ENCODE results near the gene FMN2.
"Not testable (repeated sequence)": the region's sequence is repeated elsewhere in the genome, so short reads cannot be mapped to it uniquely, and the experiment has no call there.

Gene FMN2

GRCh38 chr1:240138867-240139266 lies 47.2 kb downstream of the FMN2 start:
- DNase-seq (ENCODE audit: low read depth in 3 of 3) = no peak

DNA sequence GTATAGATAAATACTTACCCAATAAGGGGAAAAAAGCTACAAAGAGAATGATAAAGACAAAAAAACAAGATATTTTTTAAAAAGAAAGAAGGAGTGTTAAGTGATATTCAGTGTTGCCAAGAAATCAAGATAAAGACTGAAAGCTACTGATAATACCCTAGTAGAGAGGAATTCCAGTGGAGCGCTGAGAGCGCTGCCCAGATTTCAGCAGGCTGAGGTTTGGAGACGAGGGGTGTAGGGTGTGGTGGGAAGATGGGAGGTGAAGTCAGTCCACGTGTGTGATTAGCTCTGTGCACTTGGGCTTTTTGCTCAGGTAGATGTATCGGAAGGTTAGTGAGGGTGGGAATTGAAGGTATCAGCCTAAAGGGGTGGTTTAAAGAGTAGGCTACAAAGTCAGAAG lies 47.8 kb downstream of the FMN2 start:
- DNase-seq (ENCODE audit: low read depth in 3 of 3) = no peak

- DNase-seq (ENCODE audit: low read depth in 3 of 3) = no peak
Measured at GRCh38 chr1:240145120-240145519, 53.4 kb downstream of the FMN2 start.

DNA sequence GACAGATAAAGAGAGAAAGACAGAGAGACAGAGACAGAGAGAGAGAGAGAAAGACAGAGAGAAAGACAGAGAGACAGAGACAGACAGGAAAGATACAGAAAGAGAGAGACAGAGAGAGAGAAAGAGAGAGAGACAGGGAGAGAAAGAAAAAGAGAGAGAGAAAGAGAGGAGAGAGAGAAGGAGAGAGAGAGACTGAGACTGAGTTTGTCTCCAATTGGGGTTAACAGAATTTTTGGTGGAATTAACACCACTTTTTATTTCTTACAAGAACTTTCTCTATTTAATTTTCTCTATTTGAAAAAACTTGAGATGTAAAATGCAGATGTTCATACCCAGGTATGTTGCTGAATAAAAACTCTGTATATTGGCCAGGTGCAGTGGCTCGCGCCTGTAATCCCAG lies 56.6 kb downstream of the FMN2 start:
- DNase-seq (ENCODE audit: low read depth in 3 of 3) = no peak

GRCh38 chr1:240149484-240150094 lies 57.9 kb downstream of the FMN2 start:
- no peak for DNase-seq (ENCODE audit: low read depth in 3 of 3)

GRCh38 chr1:240151136-240151735 lies 59.6 kb downstream of the FMN2 start:
- DNase-seq (ENCODE audit: low read depth in 3 of 3) = no peak

DNA sequence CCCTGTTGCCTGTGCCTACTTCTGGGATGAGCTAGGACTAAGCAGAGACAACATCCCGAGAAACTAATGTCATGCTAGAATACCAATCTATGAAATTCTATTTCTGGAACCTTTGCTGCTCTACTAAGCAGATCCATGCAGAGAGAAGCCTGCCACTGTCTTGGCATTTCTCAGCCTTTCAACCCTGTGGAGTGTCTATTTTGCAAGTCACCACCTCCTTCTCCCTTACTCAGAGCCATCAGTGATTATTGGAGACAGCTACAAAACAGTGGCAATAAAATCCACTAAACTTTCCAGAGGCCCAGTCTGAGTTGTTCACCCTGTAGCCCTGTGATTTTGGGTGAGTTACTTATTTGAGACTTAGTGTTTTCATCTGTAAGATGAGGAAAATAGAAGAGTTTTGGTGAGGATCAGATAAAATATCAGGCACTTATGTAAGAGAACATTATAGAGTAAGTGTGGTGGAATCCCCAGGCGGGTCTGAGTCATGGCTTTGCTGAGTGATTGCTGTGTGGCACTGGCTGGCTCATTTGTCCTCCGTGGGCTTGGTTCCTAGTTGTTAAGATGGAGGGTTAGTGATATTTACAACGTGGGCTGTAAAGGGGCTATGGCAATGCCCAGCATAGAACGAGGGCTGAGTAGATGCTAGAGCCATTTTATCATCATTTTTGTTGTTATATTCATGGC lies 61.1 kb downstream of the FMN2 start:
- DNase-seq (ENCODE audit: low read depth in 3 of 3) = no peak

- DNase-seq (ENCODE audit: low read depth in 3 of 3) = no peak
Measured at GRCh38 chr1:240155605-240156004, 63.9 kb downstream of the FMN2 start.

DNA sequence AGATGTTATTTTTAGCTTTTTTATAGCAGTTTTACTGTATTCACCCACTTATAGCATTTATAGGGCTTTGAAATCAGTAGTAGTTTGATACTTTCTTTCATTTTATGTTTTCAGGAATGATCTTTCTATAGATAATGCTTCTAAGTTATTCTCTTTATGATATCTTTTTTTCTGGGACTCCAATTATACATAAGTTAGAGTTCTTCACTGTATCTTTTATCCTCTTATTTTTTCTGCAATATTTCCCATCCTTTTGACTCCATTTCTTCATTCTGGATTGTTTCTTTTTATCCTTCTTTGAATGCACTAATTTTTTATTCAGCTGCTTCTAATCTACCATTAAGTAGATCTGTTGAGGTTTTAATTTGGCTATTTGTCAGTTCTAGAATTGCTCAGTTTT lies 73.1 kb downstream of the FMN2 start:
- DNase-seq (ENCODE audit: low read depth in 3 of 3) = no peak

DNA sequence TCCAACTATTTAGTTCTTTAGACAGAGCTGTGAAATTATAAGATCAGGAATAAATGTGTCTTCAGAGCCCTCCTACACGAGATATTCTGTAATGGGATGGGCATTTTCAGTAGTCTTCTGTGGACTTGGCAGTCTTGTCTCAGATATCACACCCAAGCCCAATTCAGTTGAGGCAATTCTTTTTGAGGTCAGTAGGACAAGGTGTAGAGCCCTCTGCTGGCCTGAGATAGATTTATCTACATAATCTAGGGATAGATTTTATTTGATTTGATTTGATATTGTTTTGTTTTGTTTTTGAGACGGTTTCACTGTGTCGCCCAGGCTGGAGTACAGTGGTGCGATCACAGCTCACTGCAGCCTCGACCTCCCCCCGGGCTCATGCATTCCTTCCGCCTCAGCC lies 77.5 kb downstream of the FMN2 start:
- DNase-seq (ENCODE audit: low read depth in 3 of 3) = no peak

GRCh38 chr1:240170266-240170665 lies 78.6 kb downstream of the FMN2 start:
- DNase-seq (ENCODE audit: low read depth in 3 of 3) = no peak

DNA sequence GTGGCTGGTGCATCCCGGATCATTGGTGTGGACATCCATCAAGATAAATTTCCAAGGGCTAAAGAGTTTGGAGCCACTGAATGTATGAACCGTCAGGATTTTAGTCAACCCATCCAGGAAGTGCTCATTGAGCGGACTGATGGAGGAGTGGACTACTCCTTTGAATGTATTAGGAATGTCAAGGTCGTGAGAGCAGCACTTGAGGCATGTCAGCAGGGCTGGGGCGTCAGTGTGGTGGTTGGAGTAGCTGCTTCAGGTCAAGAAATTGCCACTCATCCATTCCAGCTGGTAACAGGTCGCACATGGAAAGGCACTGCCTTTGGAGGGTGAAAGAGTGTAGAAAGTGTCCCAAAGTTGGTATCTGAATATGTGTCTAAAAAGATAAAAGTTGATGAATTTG lies 79.1 kb downstream of the FMN2 start:
- DNase-seq (ENCODE audit: low read depth in 3 of 3) = no peak

- no peak for DNase-seq (ENCODE audit: low read depth in 3 of 3)
Measured at GRCh38 chr1:240171907-240172306, 80.2 kb downstream of the FMN2 start.

- DNase-seq (ENCODE audit: low read depth in 3 of 3) = no peak
Measured at GRCh38 chr1:240173836-240174235, 82.2 kb downstream of the FMN2 start.

DNA sequence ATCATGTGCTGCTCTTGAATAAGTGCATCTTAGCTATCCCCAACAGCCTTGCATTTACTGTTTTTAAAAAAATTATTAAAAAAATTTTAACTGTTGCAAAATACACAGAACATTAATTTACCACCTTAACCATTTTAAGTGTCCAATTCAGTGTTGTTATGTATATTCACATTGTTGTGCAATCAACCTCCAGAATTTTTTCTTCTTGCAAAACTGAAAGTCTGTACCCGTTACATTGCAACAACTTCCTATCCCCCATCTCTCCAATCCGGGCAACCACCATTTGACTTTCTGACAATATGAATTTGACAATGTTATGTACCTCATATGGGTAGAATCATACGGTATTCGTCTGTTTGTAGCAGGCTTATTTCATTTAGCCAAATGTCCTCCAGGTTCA lies 83.1 kb downstream of the FMN2 start:
- no peak for DNase-seq (ENCODE audit: low read depth in 3 of 3)

DNA sequence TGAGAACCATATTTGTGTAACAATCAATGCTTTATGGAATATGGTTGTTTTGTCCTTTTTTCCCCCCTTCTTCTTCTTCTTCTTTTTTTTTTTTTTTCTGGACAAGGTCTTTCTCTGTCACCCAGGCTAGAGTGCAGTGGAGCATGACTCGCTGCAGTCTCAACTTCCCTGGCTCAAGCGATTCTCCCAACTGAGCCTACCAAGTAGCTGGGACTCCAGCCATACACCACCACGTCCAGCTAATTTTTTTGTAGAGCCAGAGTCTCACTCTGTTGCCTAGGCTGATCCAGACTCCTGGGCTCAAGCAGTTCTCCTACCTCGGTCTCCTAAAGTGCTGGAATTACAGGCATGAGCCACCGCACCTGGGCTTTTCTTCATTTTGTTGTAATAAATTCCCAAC lies 86.7 kb downstream of the FMN2 start:
- DNase-seq (ENCODE audit: low read depth in 3 of 3) = no peak

DNA sequence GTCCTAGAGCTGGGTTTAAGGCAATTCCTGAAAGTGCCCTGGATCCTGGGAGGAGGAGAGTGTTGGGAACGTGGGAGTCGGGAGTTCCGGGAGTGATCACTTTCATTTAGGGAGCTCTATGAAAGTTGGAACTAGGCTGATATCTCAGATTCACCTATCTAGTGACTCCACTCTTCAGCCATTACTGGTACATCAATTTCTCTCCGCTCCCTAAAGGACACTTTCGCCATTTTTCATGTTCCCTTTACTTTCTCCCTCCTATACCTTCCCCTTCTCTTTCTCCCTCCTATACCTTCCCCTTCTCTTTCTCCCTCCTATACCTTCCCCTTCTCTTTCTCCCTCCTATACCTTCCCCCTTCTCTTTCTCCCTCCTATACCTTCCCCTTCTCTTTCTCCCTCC lies 93.0 kb downstream of the FMN2 start:
- DNase-seq (ENCODE audit: low read depth in 3 of 3) = not testable (repeated sequence)

DNA sequence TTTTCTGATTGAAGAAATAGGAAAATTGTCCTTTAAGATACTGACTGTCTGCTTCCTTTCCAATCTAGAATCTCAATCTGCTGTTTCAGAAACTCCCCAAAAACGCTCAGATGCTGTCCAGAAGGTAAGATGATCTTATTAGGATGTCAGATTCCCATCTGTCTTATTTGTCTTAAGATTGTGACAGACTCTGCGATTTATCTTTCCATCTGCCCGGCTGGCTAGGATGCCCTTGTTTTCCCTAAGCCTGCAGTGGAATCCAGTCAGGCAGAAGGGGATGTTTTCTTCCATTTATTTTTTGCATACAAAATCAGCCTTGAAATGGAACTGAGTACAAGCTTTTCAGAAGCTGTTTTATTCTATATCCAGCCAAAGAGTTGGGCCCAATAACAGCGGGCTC lies 96.5 kb downstream of the FMN2 start:
- DNase-seq (ENCODE audit: low read depth in 3 of 3) = no peak

DNA sequence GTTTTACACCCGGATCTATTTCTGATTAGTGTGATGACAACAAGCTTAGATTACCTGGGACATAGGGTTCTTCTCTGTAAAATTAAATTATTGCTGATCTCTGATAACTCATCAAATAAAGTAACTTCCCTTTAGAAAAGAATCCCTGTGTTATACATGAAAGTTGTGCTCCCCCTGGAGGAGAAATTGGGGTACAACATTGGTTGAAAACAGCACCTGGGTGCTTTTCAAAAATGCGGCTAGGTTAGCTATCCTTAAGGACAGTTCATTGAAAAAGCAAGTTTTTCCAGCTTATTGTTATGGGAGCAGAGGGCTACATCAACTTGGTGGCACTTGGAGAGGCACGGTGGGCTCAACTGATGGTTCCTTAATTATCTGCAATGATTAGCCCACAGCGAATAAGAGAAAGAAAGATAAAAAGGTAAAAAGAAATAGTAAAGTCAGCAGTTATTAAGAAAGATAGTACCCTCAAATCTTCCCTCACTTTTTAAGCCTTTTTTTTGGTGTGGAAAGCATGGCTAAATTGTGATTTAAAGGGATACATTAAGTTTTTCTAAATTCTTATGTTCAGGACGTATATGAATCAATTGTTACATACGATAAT lies 97.8 kb downstream of the FMN2 start:
- DNase-seq (ENCODE audit: low read depth in 3 of 3) = peak in 1 of 3 donors; percentile 6

GRCh38 chr1:240190881-240191401 lies 99.3 kb downstream of the FMN2 start:
- no peak for DNase-seq (ENCODE audit: low read depth in 3 of 3)

- no peak for DNase-seq (ENCODE audit: low read depth in 3 of 3)
Measured at GRCh38 chr1:240192851-240193250, 101.2 kb downstream of the FMN2 start.

DNA sequence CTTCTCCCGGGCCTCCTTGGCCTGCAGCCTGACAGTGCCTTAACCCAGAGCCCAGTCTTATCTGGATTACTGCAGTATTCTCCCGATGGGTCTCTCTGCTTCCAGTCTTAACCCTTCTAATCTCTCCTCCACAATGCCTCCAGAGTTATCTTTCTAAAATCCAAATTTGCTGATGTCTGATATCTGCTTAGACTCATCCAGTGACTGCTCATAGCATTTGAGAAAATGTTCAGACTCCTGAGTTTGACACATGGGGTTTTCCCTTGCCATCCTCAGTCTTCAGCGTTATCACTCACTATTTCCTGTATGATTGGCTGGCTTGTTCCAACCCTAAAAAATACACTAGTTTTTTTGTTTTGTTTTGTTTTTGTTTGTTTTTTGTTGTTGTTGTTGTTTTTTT lies 102.0 kb downstream of the FMN2 start:
- DNase-seq (ENCODE audit: low read depth in 3 of 3) = no peak

GRCh38 chr1:240194120-240194519 lies 102.4 kb downstream of the FMN2 start:
- no peak for DNase-seq (ENCODE audit: low read depth in 3 of 3)

Data from stimulated activated CD4-positive, alpha-beta T cell treated with anti-CD3 and anti-CD28 coated beads, TNF-alpha, amount 100 ng/mL, for 48 hours (primary cell).